ENCODE results near the gene CMIP. TPM values are rescaled to one million over a fixed set of nuclear protein-coding genes. Genes with fewer than 3 reads are reported as not detected.

CMIP gene
- total and polyA plus RNA-seq, 10 of the 15 experiments (the other 5 are each of a cell fraction or from before 2014, with no cell fraction given), result 1.2 to 43.2 (median 4.4) TPM

- TF ChIP-seq ELK1 (IDR thresholded peaks at IDR 0.05; ENCODE audit: low read depth, low read length), result no peak
Measured at GRCh38 chr16:81485824-81486539, 41.4 kb downstream of the CMIP start (continued).

GRCh38 chr16:81486540-81487061 lies 42.0 kb downstream of the CMIP start:
- in situ Hi-C loops (cut with MboI), result no loop called here
- intact Hi-C loops (cut with micrococcal nuclease; ENCODE audit: unreplicated experiment), result loop anchor here (10.0 kb wide), 1 partner anchor 328 kb away; no protein-coding TSS in a partner anchor
- 98% methylated on average over 22 of the region's 22 CpGs for WGBS (ENCODE audit: insufficient coverage, insufficient replicate concordance, low lambda C conversion rate, missing lambda C conversion rate)

More at GRCh38 chr16:81486540-81487061, 42.0 kb downstream of the CMIP start:
- POLR2A ChIA-PET, result no interaction called here
- CTCF ChIA-PET, result no interaction called here
- Histone ChIP-seq H3K4me1 (ENCODE audit: control insufficient read depth, insufficient read depth, low read length) (peaks cover 23% of the 10 kb centered on the region), H3K9ac (ENCODE audit: control insufficient read depth, insufficient read depth, low read length) (no peak overlapping the region), H4K20me1 (ENCODE audit: control insufficient read depth, insufficient read depth) (no peaks in the 10 kb centered on the region), H3K79me2 (ENCODE audit: control insufficient read depth, insufficient read depth, low read length) (peaks cover 40% of the 10 kb centered on the region), H3K9me3 (replicated peaks; ENCODE audit: control insufficient read depth, insufficient read depth, low read length) (no peaks in the 10 kb centered on the region), H2AFZ (ENCODE audit: control insufficient read depth, low read depth, low read length) (no peak overlapping the region), H3K27ac (ENCODE audit: control insufficient read depth, insufficient read depth) (no peak overlapping the region), H3K36me3 (ENCODE audit: control insufficient read depth in 2 of 2, insufficient read depth in 2 of 2, low read length in 1 of 2) (peaks cover 0 to 4% of the 10 kb centered on the region in 2 experiments; a peak in 3 of 4 replicates), H3K4me3 (no peak overlapping the region), H3K27me3 (replicated peaks in 1 of 2; ENCODE audit: control insufficient read depth in 2 of 2, insufficient read depth in 2 of 2, low read length in 1 of 2) (no peaks in the 10 kb centered on the region), H3K4me2 (ENCODE audit: control insufficient read depth, insufficient read depth) (no peak overlapping the region)
- RAD21 ChIA-PET (ENCODE audit: unreplicated experiment), result interaction anchor here (1.4 kb wide), 1 partner anchor 30 kb away, joined by 3 read pairs; no protein-coding TSS in a partner anchor
- TF ChIP-seq ZNF622 (IDR thresholded peaks at IDR 0.05), result no peak
- no peak for TF ChIP-seq POLR2A (IDR thresholded peaks at IDR 0.05; ENCODE audit: low read depth, low read length)
- no peak for TF ChIP-seq SP1 (IDR thresholded peaks at IDR 0.05; ENCODE audit: low read depth, low read length)
- TF ChIP-seq POU2F2 (IDR thresholded peaks at IDR 0.05; ENCODE audit: borderline replicate concordance, low read depth, low read length), result no peak
- ATAC-seq (no peak), DNase-seq (ENCODE audit: low read depth, low spot score) (no peak), FAIRE-seq (no peak)
- BruUV-seq (replicated peaks), result no TSS peak
- SMC1A ChIA-PET (ENCODE audit: uncharacterized antibody, unreplicated experiment), result no interaction called here

Measured in GM12878 (cell line).